NCI-H2081 (cell line): Measurements from ENCODE around the gene SLC66A2.
A peak's percentile ranks its signal among the peaks of the same experiment; 100 is the strongest.

Experiments
- DNase-seq, 2 experiments: peaks; one replicate each; lab custom pipeline; 2025; lab: John Stamatoyannopoulos, UW

SLC66A2 gene

GRCh38 chr18:79937103-79937860 is 14.2 kb downstream of the SLC66A2 start:
- DNase-seq: no peak

GRCh38 chr18:79936641-79937040 is 14.8 kb downstream of the SLC66A2 start:
- DNase-seq: no peak

DNA sequence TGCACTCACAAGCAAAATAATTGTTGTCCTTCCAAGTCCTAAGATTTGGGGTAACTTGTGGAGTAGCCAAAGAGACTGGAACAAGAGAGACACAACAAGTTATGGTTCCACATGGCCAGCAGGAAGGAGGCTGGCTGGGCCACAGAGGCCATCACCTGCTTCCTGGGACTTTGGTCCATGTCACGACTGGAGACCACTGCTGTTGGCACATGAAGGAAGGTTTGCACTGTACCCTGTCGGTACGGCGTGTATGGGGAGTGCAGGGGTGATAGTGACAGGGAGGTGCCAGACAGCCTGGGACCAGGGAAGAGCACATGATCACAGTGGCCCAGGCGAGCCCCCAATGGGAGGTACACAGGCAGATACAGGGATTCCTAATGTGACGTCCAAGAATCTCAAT is 15.5 kb downstream of the SLC66A2 start:
- DNase-seq: no peak

DNA sequence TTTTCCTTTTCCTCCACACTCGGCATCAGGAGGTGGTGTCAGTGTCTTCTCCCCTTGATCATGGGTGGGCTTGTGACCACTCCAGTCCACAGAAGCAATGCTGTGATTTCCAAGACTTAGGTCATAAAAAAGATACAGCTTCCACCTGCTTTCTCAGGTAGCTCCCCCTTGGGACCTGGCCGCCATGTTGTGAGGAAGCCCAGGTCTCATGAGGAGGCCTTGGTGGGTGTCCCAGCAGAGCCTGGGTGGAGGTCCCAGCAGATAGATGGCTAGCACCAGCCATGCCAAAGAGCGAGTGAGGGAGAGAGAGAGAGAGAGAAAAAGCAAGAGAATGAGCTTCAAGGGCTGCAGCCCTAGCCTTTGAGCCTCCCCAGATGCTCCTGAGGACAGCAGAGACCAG is 16.0 kb downstream of the SLC66A2 start:
- DNase-seq: no peak

GRCh38 chr18:79935098-79935480 is 16.4 kb downstream of the SLC66A2 start:
- DNase-seq: no peak

DNA sequence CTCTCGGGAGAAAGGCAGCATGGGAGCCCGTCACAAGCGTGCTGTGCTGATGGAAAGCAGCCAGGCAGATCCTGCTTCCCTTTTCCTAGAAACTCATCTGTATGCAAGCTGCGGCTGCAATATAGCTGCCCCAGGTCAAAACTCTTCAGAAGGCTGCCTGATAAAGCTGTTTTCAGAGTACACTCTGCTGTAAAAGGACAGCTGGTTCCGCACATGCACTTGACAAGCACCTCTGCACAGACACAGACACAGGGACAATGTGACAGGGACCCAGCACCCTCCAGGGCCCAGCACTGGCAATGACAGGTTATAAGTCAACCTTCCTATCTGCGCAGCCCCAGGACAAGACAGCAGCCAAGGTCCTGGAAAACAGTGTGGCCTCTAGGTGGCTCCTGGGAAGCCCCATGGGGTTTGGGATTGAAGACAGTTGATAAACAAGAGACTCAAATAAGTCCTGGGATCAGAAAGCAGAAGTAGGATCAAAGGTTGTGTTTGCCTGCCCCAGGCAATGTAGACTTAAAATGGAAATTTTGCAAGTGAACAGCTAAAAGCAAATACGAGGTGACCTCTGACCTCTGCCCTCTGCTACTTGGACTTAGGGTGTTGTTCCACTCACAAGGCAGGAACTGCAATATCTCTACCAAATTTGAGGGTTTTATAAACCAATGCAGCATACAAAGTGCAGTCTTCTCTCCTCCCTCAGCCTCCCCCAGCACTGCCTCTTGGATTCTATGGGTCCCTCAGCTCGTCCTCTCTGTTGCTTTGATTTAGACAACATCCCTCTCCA is 16.9 kb downstream of the SLC66A2 start:
- no peak for DNase-seq

- no peak for DNase-seq
Measured at GRCh38 chr18:79933765-79934164, 17.7 kb downstream of the SLC66A2 start.

- no peak for DNase-seq
Measured at GRCh38 chr18:79932907-79933306, 18.5 kb downstream of the SLC66A2 start.

DNA sequence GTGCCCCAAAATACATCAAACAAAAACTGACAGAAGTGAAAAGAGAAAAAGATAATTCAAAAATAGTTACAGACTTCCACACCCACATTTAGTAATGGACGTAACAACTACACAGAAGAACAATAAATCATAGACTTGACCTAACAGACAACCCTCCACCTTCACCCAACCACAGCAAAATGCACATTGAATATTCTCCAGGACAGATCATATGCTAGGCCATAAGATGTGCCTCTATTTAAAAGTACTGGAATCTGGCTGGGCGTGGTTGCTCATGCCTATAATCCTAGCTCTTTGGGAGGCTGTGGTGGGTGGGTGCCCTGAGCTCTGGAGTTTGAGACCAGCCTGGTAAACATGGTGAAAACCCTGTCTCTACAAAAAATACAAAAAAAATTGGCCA is 20.0 kb downstream of the SLC66A2 start:
- no peak for DNase-seq

GRCh38 chr18:79930020-79930642 is 21.3 kb downstream of the SLC66A2 start:
- no peak for DNase-seq

GRCh38 chr18:79928563-79928960 is 22.9 kb downstream of the SLC66A2 start:
- no peak for DNase-seq

- no peak for DNase-seq
Measured at GRCh38 chr18:79927607-79928562, 23.6 kb downstream of the SLC66A2 start.

DNA sequence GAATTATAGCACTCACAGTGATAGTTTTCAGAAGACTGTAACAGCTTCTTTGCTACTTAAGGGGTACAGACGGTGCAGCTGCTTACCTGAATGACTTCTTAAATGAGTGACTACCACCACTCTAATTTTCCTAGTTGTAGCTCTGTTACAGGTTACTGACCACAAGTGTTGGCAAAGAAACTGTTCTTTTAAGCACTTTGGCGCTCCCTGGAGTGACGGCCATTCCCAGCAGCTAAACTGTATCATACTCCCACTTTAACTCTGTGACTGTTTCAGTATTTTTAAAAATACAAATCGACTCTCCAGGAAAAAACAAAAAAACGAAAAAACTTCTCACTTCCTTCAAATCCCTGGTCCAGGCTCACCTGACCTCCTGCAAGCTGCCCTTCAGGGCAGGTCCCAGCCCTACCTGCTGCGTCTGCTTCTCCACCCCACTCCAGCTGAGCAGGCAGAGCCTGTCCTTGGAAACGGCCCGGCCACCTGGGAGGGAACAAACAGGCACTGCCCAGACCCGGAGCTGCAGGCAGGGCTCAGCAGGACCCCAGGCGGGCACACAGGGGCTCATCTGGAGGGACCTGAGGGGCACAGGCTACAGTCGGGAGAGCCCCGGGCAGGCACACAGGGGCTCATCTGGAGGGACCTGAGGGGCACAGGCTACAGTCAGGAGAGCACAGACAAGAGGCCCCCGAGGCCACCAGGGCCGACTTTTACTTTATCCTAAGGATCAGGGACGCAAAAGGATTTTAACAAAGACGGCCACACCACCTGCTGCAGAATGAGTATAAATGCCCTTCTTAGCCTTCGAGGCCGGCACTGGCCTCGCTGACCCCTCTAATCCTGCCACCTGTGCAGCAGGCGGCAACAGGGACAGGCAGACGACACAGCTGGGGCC is 24.5 kb downstream of the SLC66A2 start:
- no peak for DNase-seq

GRCh38 chr18:79926306-79926705 is 25.1 kb downstream of the SLC66A2 start:
- DNase-seq: no peak

GRCh38 chr18:79924814-79925731 is 26.4 kb downstream of the SLC66A2 start:
- peak; percentile 55 to 78 for DNase-seq

- DNase-seq: no peak
Measured at GRCh38 chr18:79923896-79924585, 27.4 kb downstream of the SLC66A2 start.

GRCh38 chr18:79922971-79923411 is 28.5 kb downstream of the SLC66A2 start:
- DNase-seq: no peak

DNA sequence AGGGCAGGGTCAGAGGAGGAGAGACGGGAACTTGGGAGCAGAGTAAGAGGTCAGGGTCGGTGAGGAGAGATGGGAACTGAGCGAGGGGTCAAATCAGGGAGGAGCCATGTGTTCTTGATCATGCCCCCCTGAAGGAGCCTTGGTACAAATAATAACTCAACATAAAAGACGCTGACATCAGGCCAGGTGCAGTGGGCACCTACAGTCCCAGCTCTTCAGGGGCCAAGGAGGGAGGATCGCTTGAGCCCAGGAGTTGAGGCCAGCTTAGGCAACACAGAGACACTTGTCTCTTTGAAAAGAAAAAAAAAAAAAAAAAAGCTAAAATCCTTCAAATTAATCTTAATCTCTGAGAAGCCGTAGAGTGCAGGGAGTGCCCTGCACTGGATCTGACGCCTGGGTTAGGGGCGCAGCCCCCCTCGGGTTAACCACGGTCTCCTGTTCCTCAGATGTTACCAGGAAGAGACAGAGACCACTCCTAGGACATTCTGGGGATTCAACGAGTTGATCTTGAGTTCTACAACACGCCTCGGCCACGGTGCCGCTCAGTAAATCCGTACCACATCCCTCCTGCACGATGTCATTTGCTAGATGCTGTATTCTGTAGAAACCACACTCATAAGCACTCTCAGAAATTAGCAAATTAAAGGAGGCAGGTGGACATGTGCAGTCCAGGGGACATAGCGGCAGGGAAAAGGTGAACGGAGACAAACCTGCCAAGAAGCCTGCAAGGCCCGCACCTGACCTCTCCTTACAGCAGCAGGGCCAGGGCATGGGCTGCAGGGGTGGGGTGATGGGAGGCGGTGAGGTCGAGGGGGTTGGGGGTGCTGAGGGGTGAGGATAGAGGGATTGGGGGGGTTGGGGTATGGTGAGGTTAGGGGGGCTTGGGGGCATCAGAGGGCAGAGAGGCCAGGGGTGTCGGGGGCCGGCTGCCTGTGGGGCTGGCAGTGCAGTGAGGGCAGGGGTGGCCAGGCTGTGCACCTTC is 29.2 kb downstream of the SLC66A2 start:
- no peak for DNase-seq
